KBM-7 (cell line): ENCODE measurements around the gene RBBP4.

Experiments used
- DNase-seq: peaks from one replicate; pipeline ENCODE4 v3.0.0-alpha.2; 2015
- in situ Hi-C: fragments of 300-500 bp; cut with MboI; formaldehyde crosslinking; loops from 2 replicates; pipeline ENCODE4 v1.14.3; 2020; ENCODE audit warnings: low sequenced_read_pairs, low pct_unique_long_range_greater_than_20kb, mixed read lengths

The RBBP4 gene

GRCh38 chr1:32715901-32716311 is 64.9 kb downstream of the RBBP4 start:
- no peak for DNase-seq
- in situ Hi-C loops: no loop called here

GRCh38 chr1:32716312-32717148 is 65.5 kb downstream of the RBBP4 start:
- in situ Hi-C loops: no loop called here
- peak; percentile 74 for DNase-seq

- DNase-seq: no peak
- in situ Hi-C loops: no loop called here
Measured at GRCh38 chr1:32717503-32717902, 66.5 kb downstream of the RBBP4 start.

- no peak for DNase-seq
- in situ Hi-C loops: no loop called here
Measured at GRCh38 chr1:32718036-32718435, 67.0 kb downstream of the RBBP4 start.

GRCh38 chr1:32718527-32718926 is 67.5 kb downstream of the RBBP4 start:
- DNase-seq: no peak
- in situ Hi-C loops: no loop called here

GRCh38 chr1:32719681-32720275 is 68.8 kb downstream of the RBBP4 start:
- no peak for DNase-seq
- in situ Hi-C loops: no loop called here

GRCh38 chr1:32724678-32725614 is 73.9 kb downstream of the RBBP4 start:
- in situ Hi-C loops: no loop called here
- DNase-seq: peak; percentile 92

GRCh38 chr1:32725615-32725982 is 74.6 kb downstream of the RBBP4 start:
- in situ Hi-C loops: no loop called here
- DNase-seq: no peak

GRCh38 chr1:32727876-32728275 is 76.9 kb downstream of the RBBP4 start:
- in situ Hi-C loops: no loop called here
- no peak for DNase-seq

GRCh38 chr1:32728413-32729077 is 77.5 kb downstream of the RBBP4 start:
- in situ Hi-C loops: no loop called here

GRCh38 chr1:32729254-32730046 is 78.4 kb downstream of the RBBP4 start:
- in situ Hi-C loops: no loop called here
- no peak for DNase-seq

More at GRCh38 chr1:32728413-32729077, 77.5 kb downstream of the RBBP4 start:
- DNase-seq: no peak

- no peak for DNase-seq
- in situ Hi-C loops: no loop called here
Measured at GRCh38 chr1:32733582-32734321, 82.7 kb downstream of the RBBP4 start.
